GM12874 (cell line): ENCODE data around the gene GSDME.

Experiments used
- CTCF ChIP-seq: IDR thresholded peaks from 2 replicates; pipeline ENCODE4 v1.5.1; 2011; ENCODE audit warnings: low read depth, mild to moderate bottlenecking, control low read depth, low read length, moderate library complexity; ENCODE audit not compliant: insufficient read depth

GSDME gene

GRCh38 chr7:24705461-24705954 is 51.8 kb downstream of the GSDME start:
- TF ChIP-seq CTCF: no peak

GRCh38 chr7:24704311-24704710 is 53.0 kb downstream of the GSDME start:
- no peak for TF ChIP-seq CTCF

- no peak for TF ChIP-seq CTCF
Measured at GRCh38 chr7:24703296-24703695, 54.0 kb downstream of the GSDME start.

GRCh38 chr7:24702755-24703154 is 54.5 kb downstream of the GSDME start:
- TF ChIP-seq CTCF: no peak

GRCh38 chr7:24701261-24702235 is 55.7 kb downstream of the GSDME start:
- no peak for TF ChIP-seq CTCF

GRCh38 chr7:24700521-24701260 is 56.6 kb downstream of the GSDME start:
- no peak for TF ChIP-seq CTCF
